ENCODE results near the gene PITPNB.

PITPNB gene

DNA sequence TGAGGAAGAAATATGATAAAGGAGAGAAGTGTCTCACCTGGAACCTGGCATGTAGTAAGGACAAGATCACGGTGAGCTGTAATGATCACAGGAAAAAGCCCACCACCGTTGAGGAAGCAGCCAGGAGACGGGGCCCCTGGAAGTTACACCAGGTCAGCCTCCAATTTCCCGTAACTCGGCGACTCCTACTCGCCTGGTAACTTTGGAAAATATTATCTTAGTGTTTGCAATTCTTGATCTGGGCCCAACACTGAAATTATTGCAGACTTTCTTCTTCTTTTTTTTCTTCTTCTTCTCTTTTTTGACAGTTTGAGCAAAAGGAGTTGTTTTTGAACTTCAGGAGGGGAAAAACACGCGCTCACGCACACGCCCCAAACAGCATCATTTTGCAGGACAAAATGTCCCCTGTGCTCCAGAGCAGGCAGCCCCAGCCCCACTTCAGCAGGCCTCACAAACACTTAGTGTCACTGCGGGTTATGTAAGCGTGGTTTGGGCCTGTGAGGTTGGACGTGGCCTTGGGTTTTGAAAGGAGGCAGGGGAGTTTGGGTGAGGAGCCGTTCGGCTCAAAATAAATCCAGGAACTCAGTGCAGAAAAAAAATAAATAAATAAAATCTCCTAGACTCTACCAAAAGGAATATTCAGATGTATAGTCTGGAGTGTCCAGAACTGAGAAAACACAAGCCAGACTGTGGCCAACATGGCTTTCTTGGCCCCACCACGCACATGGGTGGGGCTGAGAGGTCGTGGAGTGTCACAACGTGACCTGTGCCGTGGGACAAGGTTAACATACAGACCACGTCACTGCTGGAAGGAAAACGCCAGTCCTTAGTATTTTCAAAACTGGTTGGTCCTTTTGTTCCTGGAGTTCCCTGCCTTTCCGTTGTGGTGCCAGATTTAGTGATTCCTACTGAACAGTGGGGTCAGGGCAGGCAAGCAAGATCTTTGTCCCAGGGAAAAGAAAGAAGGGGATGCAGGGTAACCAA lies 91.2 kb downstream of the PITPNB start:
- no peak for DNase-seq

- DNase-seq = no peak
Measured at GRCh38 chr22:27825174-27825573, 93.9 kb downstream of the PITPNB start.

DNA sequence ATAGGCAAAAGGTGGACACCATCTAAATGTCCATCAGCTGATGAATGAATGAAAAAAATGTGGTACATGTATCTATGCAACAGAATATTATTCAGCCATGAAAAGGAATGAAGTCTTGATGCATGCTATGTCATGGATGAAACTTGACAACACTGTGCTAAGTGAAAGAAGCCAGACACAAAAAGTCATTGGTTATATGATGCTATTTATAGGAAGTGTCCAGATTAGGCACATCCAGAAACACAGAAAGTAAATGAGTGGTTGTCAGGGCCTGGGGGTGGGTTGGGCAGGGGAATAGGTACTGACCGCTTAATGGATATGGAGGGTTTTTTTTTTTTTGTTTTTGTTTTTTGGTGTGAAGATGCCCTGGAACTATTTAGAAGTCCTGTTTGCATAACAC lies 95.8 kb downstream of the PITPNB start:
- DNase-seq = no peak

GRCh38 chr22:27820896-27821866 lies 97.9 kb downstream of the PITPNB start:
- no peak for DNase-seq

DNA sequence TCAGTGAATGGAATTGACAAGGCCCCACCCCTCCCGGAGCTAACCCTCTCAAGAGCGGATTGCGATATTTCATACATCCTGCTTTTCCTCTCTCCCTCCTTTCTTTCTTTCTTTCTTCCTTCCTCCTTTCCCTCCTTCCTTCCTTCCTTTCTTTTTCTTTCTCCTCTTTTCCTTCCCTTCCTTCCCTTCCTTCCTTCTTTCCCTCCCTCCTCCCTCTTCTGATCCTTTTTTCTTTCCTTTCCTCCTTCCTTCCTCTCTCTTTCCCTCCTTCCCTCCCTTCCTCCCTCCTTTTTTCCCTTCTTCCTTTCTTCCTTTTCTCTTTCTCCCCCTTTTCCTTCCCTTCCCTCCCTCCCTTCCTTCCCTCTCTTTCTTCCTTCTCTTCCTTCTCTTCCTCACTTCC lies 102.5 kb downstream of the PITPNB start:
- no peak for DNase-seq

- DNase-seq = no peak
Measured at GRCh38 chr22:27815826-27816530, 103.1 kb downstream of the PITPNB start.

GRCh38 chr22:27814993-27815392 lies 104.1 kb downstream of the PITPNB start:
- no peak for DNase-seq

GRCh38 chr22:27811778-27812177 lies 107.3 kb downstream of the PITPNB start:
- no peak for DNase-seq

GRCh38 chr22:27810609-27811151 lies 108.4 kb downstream of the PITPNB start:
- DNase-seq = peak; percentile 33

- no peak for DNase-seq
Measured at GRCh38 chr22:27809700-27810608, 109.1 kb downstream of the PITPNB start.

GRCh38 chr22:27809226-27809603 lies 109.8 kb downstream of the PITPNB start:
- no peak for DNase-seq

- no peak for DNase-seq
Measured at GRCh38 chr22:27808451-27809225, 110.4 kb downstream of the PITPNB start.

DNA sequence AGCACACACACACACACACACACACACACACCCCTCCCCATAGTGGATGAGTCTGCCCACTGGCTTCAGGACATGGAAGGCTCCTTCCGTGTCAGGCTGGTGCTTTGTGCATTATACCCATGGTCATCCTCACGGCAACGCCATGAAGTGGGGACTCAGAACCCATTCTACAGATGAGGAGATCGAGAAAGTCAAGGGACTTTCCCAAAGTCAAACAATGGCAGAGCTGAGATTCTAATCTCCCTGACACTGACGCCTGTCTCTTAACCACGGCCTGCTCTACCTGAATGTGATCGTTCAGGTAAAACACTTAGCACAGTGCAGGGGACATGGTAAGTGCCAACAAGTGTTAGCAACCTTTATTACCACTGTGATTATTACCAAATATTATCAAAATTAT lies 113.2 kb downstream of the PITPNB start:
- no peak for DNase-seq

GRCh38 chr22:27804470-27805297 lies 114.4 kb downstream of the PITPNB start:
- DNase-seq = peak; percentile 39

DNA sequence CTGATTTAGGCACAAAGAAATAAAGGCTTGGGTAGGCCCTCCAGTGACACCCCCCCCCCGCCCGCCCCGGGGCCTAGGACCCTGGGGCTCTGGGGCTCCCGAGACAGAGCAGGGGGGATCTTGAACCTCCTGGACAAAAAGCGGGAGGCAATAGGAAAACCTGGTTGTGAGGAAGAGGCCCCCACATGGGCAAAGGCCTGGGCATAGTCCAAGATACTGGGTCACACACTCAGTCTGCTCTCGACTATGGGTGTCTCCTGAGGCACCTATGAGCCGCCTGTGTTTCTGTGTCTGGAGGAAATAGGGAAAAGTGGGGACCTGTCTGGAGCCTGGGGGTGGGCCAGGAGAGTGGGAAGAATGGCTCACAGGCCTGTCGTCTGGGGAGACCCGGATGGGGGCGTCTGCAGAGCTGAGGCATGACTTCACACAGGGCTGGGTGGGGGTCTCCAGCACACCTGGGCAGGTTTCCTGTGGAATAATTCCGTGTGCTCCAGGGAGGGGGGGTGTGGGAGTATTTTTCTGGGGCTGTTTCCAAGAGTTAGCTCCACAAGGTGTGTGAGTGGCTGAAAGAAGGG lies 115.1 kb downstream of the PITPNB start:
- no peak for DNase-seq

GRCh38 chr22:27802346-27803073 lies 116.5 kb downstream of the PITPNB start:
- no peak for DNase-seq

Data from NCI-H1092 treated with DMSO at 0.1 percent for 48 hours (cell line).